A172 (cell line): ENCODE measurements around the gene NHERF2. TPM values are rescaled to one million over a fixed set of nuclear protein-coding genes. Genes with fewer than 3 reads are reported as not detected.
A peak's percentile ranks its signal among the peaks of the same experiment; 100 is the strongest.

ENCODE experiments used
- DNase-seq: peaks from one replicate; pipeline ENCODE4 v3.0.0-alpha.2; 2015; ENCODE audit warnings: low spot score
- total RNA-seq: library from RNA; depleted of rRNA; stranded (reverse); fragments of >200 nt; shearing (Covaris generic); gene quantifications from 2 replicates; pipeline ENCODE4 v1.2.3, GENCODE V29; 2014

NHERF2 gene
- total RNA-seq, 1 experiment from 2014 or later, result 154 TPM

GRCh38 chr16:1990351-1991134 lies 36.2 kb upstream of the NHERF2 start:
- DNase-seq, result no peak

DNA sequence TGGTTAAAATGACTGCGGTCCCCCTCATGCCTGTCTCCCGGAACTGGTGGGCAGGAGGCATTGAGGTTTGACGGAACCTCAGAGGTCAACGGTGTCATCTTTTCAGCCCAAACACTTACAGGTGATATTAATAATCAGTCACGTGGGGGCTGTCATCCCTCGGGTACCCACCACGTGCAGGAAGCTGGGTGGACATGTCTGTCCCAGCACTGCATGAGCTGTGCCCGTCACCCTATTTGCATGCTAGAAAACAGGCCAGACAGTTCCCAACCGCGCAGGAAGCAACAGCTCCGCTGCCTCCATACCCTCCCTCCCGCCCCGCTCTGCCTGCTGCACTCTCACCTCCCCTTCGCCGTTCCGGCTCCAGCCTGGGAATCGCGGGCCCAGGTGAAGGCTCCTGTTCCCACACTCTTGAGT lies 35.6 kb upstream of the NHERF2 start:
- DNase-seq, result no peak

DNA sequence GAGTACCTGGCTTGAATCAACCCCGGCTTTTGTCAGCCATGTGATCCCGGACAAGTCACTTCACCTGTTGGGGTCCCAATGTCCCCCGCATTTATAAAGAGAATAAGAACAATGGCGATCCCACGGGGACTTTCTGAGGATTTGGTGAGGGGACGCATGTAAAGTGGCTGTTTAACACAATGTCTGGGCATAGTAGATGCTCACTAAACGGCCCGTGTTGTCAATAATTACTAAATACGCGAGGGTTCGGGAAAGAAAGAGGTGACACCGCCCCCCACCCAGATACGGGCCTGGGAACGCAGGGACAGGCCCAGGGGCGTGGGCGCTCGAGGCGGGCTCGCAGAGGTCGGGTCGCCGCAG lies 35.1 kb upstream of the NHERF2 start:
- DNase-seq, result no peak

DNA sequence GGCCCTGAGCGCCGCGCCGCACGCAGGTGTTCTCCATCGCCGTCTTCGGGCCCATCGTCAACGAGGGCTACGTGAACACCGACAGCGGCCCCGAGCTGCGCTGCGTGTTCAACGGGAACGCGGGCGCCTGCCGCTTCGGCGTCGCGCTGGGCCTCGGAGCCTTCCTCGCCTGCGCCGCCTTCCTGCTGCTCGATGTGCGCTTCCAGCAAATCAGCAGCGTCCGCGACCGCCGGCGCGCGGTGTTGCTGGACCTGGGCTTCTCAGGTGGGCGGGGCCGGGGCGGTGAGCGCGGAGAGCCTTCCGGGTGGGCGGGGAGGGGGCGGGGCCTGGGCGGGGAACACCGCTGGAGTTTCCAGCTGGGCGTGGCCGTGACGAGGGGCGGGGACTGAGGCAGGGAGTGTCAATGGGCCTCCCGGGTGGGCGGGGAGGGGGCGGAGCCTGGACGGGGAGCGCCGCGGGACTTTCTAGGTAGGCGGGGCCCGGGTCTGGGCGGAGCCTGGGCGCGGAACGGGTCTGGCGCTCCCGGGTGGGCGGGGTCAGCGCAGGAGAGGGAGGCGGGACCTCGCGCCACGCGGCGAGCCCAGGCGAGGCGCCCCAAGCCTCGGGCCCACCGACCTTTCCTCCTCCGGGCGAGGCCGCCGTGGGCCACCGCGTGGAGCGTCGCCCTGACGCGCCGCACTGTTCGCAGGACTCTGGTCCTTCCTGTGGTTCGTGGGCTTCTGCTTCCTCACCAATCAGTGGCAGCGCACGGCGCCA lies 34.6 kb upstream of the NHERF2 start:
- DNase-seq, result no peak

DNA sequence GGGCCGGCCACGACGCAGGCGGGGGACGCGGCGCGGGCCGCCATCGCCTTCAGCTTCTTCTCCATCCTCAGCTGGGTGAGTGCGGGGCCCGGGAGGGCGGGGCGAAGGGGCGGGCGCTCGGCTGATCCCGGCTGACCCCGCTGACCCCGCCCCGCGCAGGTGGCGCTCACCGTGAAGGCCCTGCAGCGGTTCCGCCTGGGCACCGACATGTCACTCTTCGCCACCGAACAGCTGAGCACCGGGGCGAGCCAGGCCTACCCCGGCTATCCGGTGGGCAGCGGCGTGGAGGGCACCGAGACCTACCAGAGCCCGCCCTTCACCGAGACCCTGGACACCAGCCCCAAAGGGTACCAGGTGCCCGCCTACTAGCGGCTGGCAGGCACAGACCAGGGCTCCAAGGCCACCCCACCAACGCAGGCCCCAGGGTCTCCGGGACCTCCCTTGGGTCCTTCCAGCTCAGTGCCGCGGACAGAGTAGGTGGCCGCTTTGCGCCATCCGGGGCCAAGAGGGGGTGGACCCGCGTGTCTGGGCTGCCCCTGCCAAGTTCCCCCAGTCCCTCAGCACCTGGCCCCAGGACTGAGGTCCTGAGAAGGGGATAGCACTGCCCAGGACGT lies 33.9 kb upstream of the NHERF2 start:
- DNase-seq, result no peak

DNA sequence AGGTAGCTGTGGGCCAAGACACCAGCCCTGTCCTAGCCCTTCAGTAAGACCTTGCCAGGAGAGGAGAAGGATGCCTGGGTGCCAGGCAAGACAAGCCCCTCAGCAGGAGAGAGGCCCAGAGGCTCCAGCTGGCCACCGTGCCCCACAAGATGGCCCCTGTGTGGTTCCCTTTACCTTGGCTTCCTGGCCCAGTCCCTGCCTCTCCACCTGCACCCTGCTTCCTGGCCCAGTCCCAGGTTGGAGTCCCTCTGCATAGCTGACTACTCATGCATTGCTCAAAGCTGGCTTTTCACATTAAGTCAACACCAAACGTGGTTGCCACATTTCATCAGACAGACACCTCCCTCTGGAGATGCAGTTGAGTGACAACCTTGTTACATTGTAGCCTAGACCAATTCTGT lies 33.0 kb upstream of the NHERF2 start:
- no peak for DNase-seq

DNA sequence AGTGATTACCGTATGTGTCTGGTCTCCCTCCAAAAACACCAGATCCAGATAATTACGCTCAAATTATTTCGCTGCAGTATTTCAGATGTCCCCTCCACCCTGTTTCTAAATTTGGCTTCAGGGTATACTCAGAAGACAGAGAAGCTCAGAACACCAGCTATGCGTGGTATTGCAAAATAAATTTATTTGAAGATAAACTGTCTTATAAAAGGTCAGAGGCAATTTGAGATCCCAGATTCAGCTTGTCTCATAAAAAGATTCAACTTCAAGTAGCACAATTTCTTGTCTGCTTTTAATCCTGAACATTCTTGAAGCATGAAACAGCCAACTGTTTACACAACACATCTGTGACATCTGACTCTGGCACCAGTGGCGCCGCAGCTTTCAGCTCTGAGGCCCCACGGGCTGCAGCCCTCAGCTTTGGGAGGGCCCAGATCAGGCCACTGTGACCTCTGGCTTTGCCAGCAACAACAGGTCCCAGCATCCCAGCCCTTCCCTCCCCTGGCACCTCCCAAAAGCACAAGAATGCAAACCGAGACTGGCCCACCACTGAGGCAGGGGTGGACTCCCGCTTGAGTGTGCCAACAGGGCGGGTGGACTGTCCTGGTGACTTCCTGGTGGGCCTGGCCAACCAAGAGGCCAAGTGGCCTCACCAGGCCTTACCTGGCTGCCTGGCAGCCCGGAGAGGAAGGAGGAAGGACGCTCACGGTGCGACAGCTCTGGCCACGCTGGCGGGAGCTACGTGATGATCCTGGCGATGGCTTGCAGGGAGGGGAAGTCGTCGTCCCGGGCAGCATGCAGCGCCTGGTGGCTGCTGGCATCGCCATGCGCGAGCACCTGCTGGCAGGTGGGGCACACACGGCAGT lies 29.0 kb upstream of the NHERF2 start:
- no peak for DNase-seq

- no peak for DNase-seq
Measured at GRCh38 chr16:1998360-1998835, 28.3 kb upstream of the NHERF2 start.

DNA sequence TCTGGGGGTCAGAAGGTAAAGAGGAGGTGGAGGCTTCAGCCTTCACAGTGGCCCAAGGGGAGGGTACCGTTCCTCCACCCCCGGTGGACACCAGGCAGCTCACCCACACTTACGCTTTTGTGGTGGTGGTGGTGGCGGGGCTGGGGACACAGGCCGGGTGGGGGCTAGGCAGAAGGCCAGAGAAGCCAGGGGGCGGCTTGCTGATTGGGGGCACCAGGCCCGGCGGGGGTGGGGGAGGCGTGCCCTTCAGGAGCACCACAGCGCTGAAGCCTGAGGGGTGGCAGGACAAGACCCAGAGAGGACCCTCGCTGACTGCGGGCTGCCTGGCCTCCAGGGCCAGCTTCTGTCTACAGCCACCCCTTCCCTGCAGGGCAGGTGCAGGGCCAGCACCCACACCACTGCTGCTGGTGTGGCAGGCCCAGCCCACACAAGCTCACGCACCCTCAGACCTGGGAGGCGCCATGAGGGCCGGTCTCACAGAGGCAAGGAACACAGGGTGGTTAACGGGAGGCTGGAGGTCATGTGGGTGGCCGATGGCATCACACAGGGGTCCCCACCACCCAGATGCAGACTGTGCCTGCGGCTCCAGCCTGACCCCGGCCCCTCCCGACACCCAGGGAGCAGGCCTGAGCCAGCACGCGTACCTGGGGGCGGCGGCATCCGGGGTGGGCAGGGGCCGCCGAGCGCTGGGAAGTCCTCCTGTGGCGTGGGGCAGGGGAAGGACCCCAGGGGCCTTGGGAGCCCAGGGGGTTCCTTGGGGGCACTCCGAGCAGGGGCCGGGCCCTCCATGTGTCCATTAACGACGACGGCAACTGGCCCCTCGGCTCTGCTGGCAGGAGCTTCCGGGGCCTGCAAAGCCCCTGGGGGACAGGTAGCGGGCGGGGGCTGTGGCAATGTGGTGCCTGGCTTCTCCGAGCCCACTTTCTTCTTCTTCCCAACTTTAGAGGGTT lies 27.6 kb upstream of the NHERF2 start:
- no peak for DNase-seq

DNA sequence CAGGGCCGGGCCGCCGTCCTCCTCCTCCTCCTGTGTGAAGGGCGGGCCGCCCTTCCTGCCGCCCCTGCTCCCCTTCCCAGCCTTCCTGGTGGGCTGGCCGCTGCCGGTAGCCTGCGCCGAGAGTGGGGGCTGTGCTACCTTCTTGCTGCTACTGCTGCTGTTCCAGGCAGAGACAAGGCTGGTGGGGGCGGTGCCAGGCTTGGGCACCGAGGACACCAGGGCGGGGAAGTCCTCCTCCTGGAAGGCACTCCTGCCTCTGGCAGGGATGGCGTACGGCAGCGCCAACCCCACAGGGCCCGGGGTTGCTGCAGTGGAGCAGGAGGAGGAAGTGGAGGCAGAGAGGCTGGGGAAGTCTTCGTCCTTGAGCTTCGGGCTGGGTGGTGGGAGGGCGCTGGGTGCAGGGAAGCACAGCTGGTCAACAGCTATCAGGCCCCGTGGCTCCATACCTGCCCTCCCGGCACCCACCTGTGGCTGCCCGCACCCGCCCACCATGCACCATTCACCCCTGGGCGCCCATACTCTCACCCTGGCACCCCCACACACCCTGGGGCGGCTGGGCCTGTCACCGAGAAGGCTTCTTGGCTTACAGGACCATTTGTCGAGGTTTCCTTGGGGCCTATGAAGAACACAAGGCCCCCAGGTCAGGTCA lies 26.7 kb upstream of the NHERF2 start:
- DNase-seq, result no peak

- DNase-seq, result no peak
Measured at GRCh38 chr16:2001035-2001434, 25.7 kb upstream of the NHERF2 start.

GRCh38 chr16:2001456-2002355 lies 25.0 kb upstream of the NHERF2 start:
- DNase-seq, result no peak

- DNase-seq, result no peak
Measured at GRCh38 chr16:2002406-2003230, 24.1 kb upstream of the NHERF2 start.

- DNase-seq, result no peak
Measured at GRCh38 chr16:2003231-2003826, 23.4 kb upstream of the NHERF2 start.

DNA sequence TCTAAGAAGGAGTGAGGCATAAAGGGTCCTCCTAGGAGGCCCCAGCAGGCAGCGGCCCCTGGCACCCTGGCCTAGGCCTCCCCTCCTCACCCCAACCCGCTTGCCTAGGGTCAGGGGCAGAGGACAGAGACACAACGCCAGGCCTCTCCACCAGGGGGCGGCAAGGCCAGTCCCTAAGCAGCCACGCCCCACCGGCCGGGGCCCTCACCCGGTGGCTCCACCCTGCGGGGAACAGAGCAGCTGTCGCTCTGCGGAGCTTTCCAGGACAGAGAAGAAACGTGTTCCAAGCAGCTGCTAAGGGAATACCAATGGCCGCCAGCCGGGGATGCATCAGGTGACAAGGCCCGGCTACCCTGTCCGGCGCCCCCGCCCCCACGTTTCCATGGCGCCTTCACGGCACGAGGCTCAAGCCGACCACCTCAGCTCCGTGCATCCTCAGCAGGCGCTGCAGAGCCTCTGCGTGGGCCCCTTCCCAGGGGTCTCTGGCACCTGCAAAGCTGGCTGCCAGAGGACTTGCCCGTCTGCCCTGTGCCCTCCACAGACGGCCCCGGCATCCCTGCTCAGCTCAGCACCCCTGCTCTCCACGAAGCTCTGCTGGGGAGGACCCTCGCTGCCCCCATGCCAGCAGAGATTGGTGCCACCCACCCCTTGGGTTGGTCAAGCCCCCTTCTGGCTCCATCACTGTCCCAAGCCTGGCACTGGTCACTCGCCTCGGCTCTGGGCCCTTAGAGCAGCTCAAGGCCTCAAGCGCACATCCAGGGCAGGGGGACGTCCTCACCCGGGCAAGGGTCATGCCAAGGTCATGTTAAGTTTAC lies 22.7 kb upstream of the NHERF2 start:
- DNase-seq, result peak; percentile 86

- DNase-seq, result no peak
Measured at GRCh38 chr16:2004795-2005517, 21.7 kb upstream of the NHERF2 start.
